Ovary (tissue), 3 donors: ENCODE measurements around the gene CEP57L1.

ENCODE experiments used
- EP300 ChIP-seq: sonication (generic); formaldehyde crosslinking; IDR thresholded peaks from one replicate; pipeline ENCODE4 v1.6.1; 2017; ENCODE audit warnings: antibody characterized with exemption
- TF ChIP-seq, protein P1 (sequence below), 3 donors: fragments of 450-650 bp in 2 of 3; fragments of 200-600 bp in 1 of 3; IDR thresholded peaks; one replicate each; pipeline versions ENCODE4 v1.5.1 to v1.8.0; 2016 to 2022; ENCODE audit warnings: antibody characterized with exemption in 3 of 3, mild to moderate bottlenecking in 1 of 3
- donor health status: DM: no; HTN: no; CAD: no.

DNA sequence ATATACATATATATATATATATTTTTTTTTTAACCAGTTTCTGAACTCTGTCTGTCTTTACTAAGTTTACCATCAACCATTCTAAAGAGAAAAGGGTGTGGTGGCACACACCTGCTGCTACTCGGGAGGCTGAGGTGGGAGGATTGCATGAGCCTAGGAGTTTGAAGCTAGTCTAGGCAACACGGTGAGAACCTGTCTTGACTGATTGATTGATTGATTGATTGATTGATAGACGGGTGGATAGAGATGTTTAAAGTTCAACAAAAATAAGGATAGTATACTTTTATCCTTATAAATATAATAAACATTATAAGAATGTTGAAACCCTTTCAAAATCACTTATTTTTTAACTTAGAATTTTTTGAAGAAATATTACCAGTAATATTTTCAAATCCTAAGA lies 30.2 kb downstream of the CEP57L1 start:
- TF ChIP-seq EP300, result no peak
- TF ChIP-seq, protein P1, sequence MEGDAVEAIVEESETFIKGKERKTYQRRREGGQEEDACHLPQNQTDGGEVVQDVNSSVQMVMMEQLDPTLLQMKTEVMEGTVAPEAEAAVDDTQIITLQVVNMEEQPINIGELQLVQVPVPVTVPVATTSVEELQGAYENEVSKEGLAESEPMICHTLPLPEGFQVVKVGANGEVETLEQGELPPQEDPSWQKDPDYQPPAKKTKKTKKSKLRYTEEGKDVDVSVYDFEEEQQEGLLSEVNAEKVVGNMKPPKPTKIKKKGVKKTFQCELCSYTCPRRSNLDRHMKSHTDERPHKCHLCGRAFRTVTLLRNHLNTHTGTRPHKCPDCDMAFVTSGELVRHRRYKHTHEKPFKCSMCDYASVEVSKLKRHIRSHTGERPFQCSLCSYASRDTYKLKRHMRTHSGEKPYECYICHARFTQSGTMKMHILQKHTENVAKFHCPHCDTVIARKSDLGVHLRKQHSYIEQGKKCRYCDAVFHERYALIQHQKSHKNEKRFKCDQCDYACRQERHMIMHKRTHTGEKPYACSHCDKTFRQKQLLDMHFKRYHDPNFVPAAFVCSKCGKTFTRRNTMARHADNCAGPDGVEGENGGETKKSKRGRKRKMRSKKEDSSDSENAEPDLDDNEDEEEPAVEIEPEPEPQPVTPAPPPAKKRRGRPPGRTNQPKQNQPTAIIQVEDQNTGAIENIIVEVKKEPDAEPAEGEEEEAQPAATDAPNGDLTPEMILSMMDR (IDR thresholded peaks at IDR 0.05), result no peak
